HG03103 (cell line): Measurements from ENCODE around the gene HIC2.
"Not testable (repeated sequence)": the region's sequence is repeated elsewhere in the genome, so short reads cannot be mapped to it uniquely, and the experiment has no call there.

Experiments used
- ATAC-seq: cut with Tn5 transposase; IDR thresholded peaks from one replicate; pipeline ENCODE4 v1.9.1; 2021; ENCODE audit warnings: low read depth; ENCODE audit not compliant: unreplicated experiment

HIC2 gene

GRCh38 chr22:21449531-21450319, 32.6 kb downstream of the HIC2 start:
- no peak for ATAC-seq

GRCh38 chr22:21450320-21450831, 33.2 kb downstream of the HIC2 start:
- ATAC-seq = no peak

- no peak for ATAC-seq
Observed at GRCh38 chr22:21450858-21451353, 33.7 kb downstream of the HIC2 start.

- ATAC-seq = no peak
Observed at GRCh38 chr22:21451545-21452520, 34.7 kb downstream of the HIC2 start.

- ATAC-seq = not testable (repeated sequence)
Observed at GRCh38 chr22:21452666-21453065, 35.5 kb downstream of the HIC2 start.

- ATAC-seq = not testable (repeated sequence)
Observed at GRCh38 chr22:21454998-21455333, 37.8 kb downstream of the HIC2 start.

GRCh38 chr22:21455334-21456089, 38.3 kb downstream of the HIC2 start:
- no peak for ATAC-seq

GRCh38 chr22:21457023-21457787, 40.0 kb downstream of the HIC2 start:
- ATAC-seq = no peak

GRCh38 chr22:21462672-21463071, 45.5 kb downstream of the HIC2 start:
- ATAC-seq = not testable (repeated sequence)

GRCh38 chr22:21467337-21468193, 50.4 kb downstream of the HIC2 start, which contains the start of gene TMEM191C:
Gene TMEM191C, plus strand, starts transcription at chr22:21467387. Its CDS starts 73 bp downstream, at chr22:21467460.
- ATAC-seq = not testable (repeated sequence)

- peak; percentile 75 for ATAC-seq
Observed at GRCh38 chr22:21468194-21469096, 51.3 kb downstream of the HIC2 start.

GRCh38 chr22:21469097-21469994, 52.2 kb downstream of the HIC2 start:
- ATAC-seq = not testable (repeated sequence)

- ATAC-seq = not testable (repeated sequence)
Observed at GRCh38 chr22:21472984-21473383, 55.8 kb downstream of the HIC2 start.

GRCh38 chr22:21473664-21474063, 56.5 kb downstream of the HIC2 start:
- ATAC-seq = not testable (repeated sequence)

- not testable (repeated sequence) for ATAC-seq
Observed at GRCh38 chr22:21484039-21484438, 66.9 kb downstream of the HIC2 start.

- ATAC-seq = not testable (repeated sequence)
Observed at GRCh38 chr22:21487723-21488122, 70.6 kb downstream of the HIC2 start.
